Testis (tissue), 2 donors: ENCODE results near the gene SCAPER.

Source experiments
- CTCF ChIP-seq, 3 experiments: fragments of 450-650 bp in 2 of 3; fragments of 200-600 bp in 1 of 3; sonication (generic) in 1 of 3; IDR thresholded peaks; one replicate each; pipeline ENCODE4 v1.5.1; 2016 to 2019; ENCODE audit warnings: antibody characterized with exemption in 3 of 3, mild to moderate bottlenecking in 2 of 3, moderate library complexity in 1 of 3
- POLR2A ChIP-seq: fragments of 450-650 bp; IDR thresholded peaks from one replicate; pipeline ENCODE4 v1.6.1; 2017; ENCODE audit warnings: antibody characterized with exemption, mild to moderate bottlenecking, moderate library complexity

GRCh38 chr15:76339305-76340197 lies 565.6 kb downstream of the SCAPER start:
- TF ChIP-seq CTCF (IDR thresholded peaks at IDR 0.05) = no peak
- TF ChIP-seq POLR2A = no peak
